ENCODE measurements around the gene IL1RAPL1.

IL1RAPL1 gene

GRCh38 chrX:29590921-29591320, 1003.7 kb downstream of the IL1RAPL1 start:
- DNase-seq (ENCODE audit: low read depth in 2 of 2): no peak
- no peak for TF ChIP-seq CTCF (IDR thresholded peaks at IDR 0.05; ENCODE audit: low read depth, low read length)
- H3K4me3 ChIP-seq (replicated peaks in 1 of 2; ENCODE audit: low read depth in 2 of 2, low read length in 2 of 2): no peak overlapping the region

GRCh38 chrX:29604381-29604780, 1017.1 kb downstream of the IL1RAPL1 start:
- DNase-seq (ENCODE audit: low read depth in 2 of 2): no peak
- no peak for TF ChIP-seq CTCF (IDR thresholded peaks at IDR 0.05; ENCODE audit: low read depth, low read length)
- H3K4me3 ChIP-seq (replicated peaks in 1 of 2; ENCODE audit: low read depth in 2 of 2, low read length in 2 of 2): no peak overlapping the region

GRCh38 chrX:29617276-29617675, 1030.0 kb downstream of the IL1RAPL1 start:
- peak; percentile 32 to 77 for DNase-seq (ENCODE audit: low read depth in 2 of 2)
- no peak overlapping the region for H3K4me3 ChIP-seq (replicated peaks in 1 of 2; ENCODE audit: low read depth in 2 of 2, low read length in 2 of 2)
- TF ChIP-seq CTCF (IDR thresholded peaks at IDR 0.05; ENCODE audit: low read depth, low read length): no peak

- no peak overlapping the region for H3K4me3 ChIP-seq (replicated peaks in 1 of 2; ENCODE audit: low read depth in 2 of 2, low read length in 2 of 2)
- TF ChIP-seq CTCF (IDR thresholded peaks at IDR 0.05; ENCODE audit: low read depth, low read length): peak; percentile 26
- peak; percentile 13 for DNase-seq (ENCODE audit: low read depth in 2 of 2)
Measured at GRCh38 chrX:29617725-29618124, 1030.5 kb downstream of the IL1RAPL1 start.

GRCh38 chrX:29627833-29628232, 1040.6 kb downstream of the IL1RAPL1 start:
- no peak overlapping the region for H3K4me3 ChIP-seq (replicated peaks in 1 of 2; ENCODE audit: low read depth in 2 of 2, low read length in 2 of 2)
- TF ChIP-seq CTCF (IDR thresholded peaks at IDR 0.05; ENCODE audit: low read depth, low read length): no peak
- peak in 1 of 2 donors; percentile 13 for DNase-seq (ENCODE audit: low read depth in 2 of 2)

GRCh38 chrX:29634516-29634915, 1047.3 kb downstream of the IL1RAPL1 start:
- peak in 1 of 2 donors; percentile 18 for DNase-seq (ENCODE audit: low read depth in 2 of 2)
- H3K4me3 ChIP-seq (replicated peaks in 1 of 2; ENCODE audit: low read depth in 2 of 2, low read length in 2 of 2): no peak overlapping the region
- no peak for TF ChIP-seq CTCF (IDR thresholded peaks at IDR 0.05; ENCODE audit: low read depth, low read length)

GRCh38 chrX:29636331-29636730, 1049.1 kb downstream of the IL1RAPL1 start:
- no peak for TF ChIP-seq CTCF (IDR thresholded peaks at IDR 0.05; ENCODE audit: low read depth, low read length)
- no peak overlapping the region for H3K4me3 ChIP-seq (replicated peaks in 1 of 2; ENCODE audit: low read depth in 2 of 2, low read length in 2 of 2)
- no peak for DNase-seq (ENCODE audit: low read depth in 2 of 2)
